Loucy (cell line): ENCODE data around the gene KMT2E.

Source experiments
- H2AFZ ChIP-seq: fragments of 200-600 bp; sonication (generic); 2 replicates; pipeline ENCODE4 v1.6.0; 2016; ENCODE audit warnings: antibody characterized with exemption, mild to moderate bottlenecking, low read length, moderate library complexity
- H3F3A ChIP-seq: fragments of 200-600 bp; 2 replicates; pipeline ENCODE4 v1.6.0; 2016; ENCODE audit warnings: antibody characterized with exemption, low read depth, mild to moderate bottlenecking
- H3K27me3 ChIP-seq: fragments of 200-600 bp; sonication (generic); 2 replicates; pipeline ENCODE4 v1.6.1; 2014; ENCODE audit warnings: low read length, mild to moderate bottlenecking; ENCODE audit not compliant: insufficient read depth, poor library complexity, severe bottlenecking
- H3K36me3 ChIP-seq: fragments of 200-600 bp; sonication (generic); 2 replicates; pipeline ENCODE4 v1.6.1; 2016; ENCODE audit warnings: low read length; ENCODE audit not compliant: insufficient read depth
- H3K4me1 ChIP-seq: fragments of 200-600 bp; sonication (generic); 2 replicates; pipeline ENCODE4 v1.5.1; 2014; ENCODE audit warnings: low read length, mild to moderate bottlenecking; ENCODE audit not compliant: insufficient read depth, poor library complexity, severe bottlenecking
- H3K4me2 ChIP-seq: fragments of 200-600 bp; sonication (generic); 2 replicates; pipeline ENCODE4 v1.6.0; 2014; ENCODE audit warnings: antibody characterized with exemption, low read length, low read depth, mild to moderate bottlenecking; ENCODE audit not compliant: poor library complexity, severe bottlenecking
- H3K4me3 ChIP-seq: fragments of 200-600 bp; sonication (generic); 2 replicates; pipeline ENCODE4 v1.5.1; 2014; ENCODE audit warnings: low read length, mild to moderate bottlenecking, mixed read lengths; ENCODE audit not compliant: poor library complexity, severe bottlenecking
- H3K79me2 ChIP-seq: fragments of 200-600 bp; sonication (generic); 2 replicates; pipeline ENCODE4 v1.6.1; 2014; ENCODE audit warnings: low read length; ENCODE audit not compliant: insufficient read depth
- H3K9ac ChIP-seq: fragments of 200-600 bp; sonication (generic); 2 replicates; pipeline ENCODE4 v1.6.0; 2014; ENCODE audit warnings: mild to moderate bottlenecking, low read depth, low read length, moderate library complexity; ENCODE audit not compliant: poor library complexity, severe bottlenecking
- H3K9me2 ChIP-seq: fragments of 200-600 bp; sonication (generic); replicated peaks from 2 replicates; pipeline ENCODE4 v1.6.1; 2016; ENCODE audit warnings: low read depth, low read length, mixed read lengths
- H3K9me3 ChIP-seq: fragments of 200-600 bp; sonication (generic); 2 replicates; pipeline ENCODE4 v1.6.1; 2014; ENCODE audit warnings: mild to moderate bottlenecking, antibody characterized with exemption, low read length, low read depth; ENCODE audit not compliant: insufficient read depth
- H4K20me1 ChIP-seq: fragments of 200-600 bp; sonication (generic); 2 replicates; pipeline ENCODE4 v1.6.0; 2014; ENCODE audit warnings: antibody characterized with exemption, low read length, mild to moderate bottlenecking; ENCODE audit not compliant: insufficient read depth, poor library complexity, severe bottlenecking
- EZH2phosphoT487 ChIP-seq: fragments of 200-600 bp; IDR thresholded peaks from 2 replicates; pipeline ENCODE4 v1.6.1; 2018; ENCODE audit warnings: antibody characterized with exemption, mild to moderate bottlenecking, moderate library complexity, borderline replicate concordance
- TF ChIP-seq, protein P1 (sequence below): fragments of 200-600 bp; sonication (generic); conservative IDR thresholded peaks from 2 replicates; pipeline ENCODE4 v1.5.1; 2014; ENCODE audit warnings: mild to moderate bottlenecking, antibody characterized with exemption, low read length

KMT2E gene

GRCh38 chr7:105101864-105102263 lies 87.9 kb downstream of the KMT2E start:
- Histone ChIP-seq H3K9me2 (no peaks in the 10 kb centered on the region), H3K4me3 (no peak overlapping the region), H3K4me1 (no peaks in the 10 kb centered on the region), H2AFZ (no peak overlapping the region), H3K79me2 (no peaks in the 10 kb centered on the region; the same call in 1 of the 2 replicates), H3K36me3 (peaks cover 88% of the 10 kb centered on the region), H3K9ac (no peak overlapping the region), H3K27me3 (no peaks in the 10 kb centered on the region), H3F3A (no peaks in the 10 kb centered on the region), H4K20me1 (no peaks in the 10 kb centered on the region), H3K4me2 (no peak overlapping the region), H3K9me3 (no peaks in the 10 kb centered on the region)
- TF ChIP-seq EZH2phosphoT487 = no peak
- TF ChIP-seq, protein P1, sequence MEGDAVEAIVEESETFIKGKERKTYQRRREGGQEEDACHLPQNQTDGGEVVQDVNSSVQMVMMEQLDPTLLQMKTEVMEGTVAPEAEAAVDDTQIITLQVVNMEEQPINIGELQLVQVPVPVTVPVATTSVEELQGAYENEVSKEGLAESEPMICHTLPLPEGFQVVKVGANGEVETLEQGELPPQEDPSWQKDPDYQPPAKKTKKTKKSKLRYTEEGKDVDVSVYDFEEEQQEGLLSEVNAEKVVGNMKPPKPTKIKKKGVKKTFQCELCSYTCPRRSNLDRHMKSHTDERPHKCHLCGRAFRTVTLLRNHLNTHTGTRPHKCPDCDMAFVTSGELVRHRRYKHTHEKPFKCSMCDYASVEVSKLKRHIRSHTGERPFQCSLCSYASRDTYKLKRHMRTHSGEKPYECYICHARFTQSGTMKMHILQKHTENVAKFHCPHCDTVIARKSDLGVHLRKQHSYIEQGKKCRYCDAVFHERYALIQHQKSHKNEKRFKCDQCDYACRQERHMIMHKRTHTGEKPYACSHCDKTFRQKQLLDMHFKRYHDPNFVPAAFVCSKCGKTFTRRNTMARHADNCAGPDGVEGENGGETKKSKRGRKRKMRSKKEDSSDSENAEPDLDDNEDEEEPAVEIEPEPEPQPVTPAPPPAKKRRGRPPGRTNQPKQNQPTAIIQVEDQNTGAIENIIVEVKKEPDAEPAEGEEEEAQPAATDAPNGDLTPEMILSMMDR = no peak

GRCh38 chr7:105102557-105103352 lies 88.8 kb downstream of the KMT2E start:
- no peak overlapping the region for H3K4me3 ChIP-seq
- no peaks in the 10 kb centered on the region for H3F3A ChIP-seq
- peaks cover 87% of the 10 kb centered on the region for H3K36me3 ChIP-seq
- no peaks in the 10 kb centered on the region for H3K9me2 ChIP-seq
- H2AFZ ChIP-seq = no peak overlapping the region
- TF ChIP-seq, protein P1 = no peak
- no peak for TF ChIP-seq EZH2phosphoT487
- no peaks in the 10 kb centered on the region; the same call in 1 of the 2 replicates for H3K79me2 ChIP-seq
- H3K4me2 ChIP-seq = no peak overlapping the region
- no peaks in the 10 kb centered on the region for H3K4me1 ChIP-seq
- H4K20me1 ChIP-seq = no peaks in the 10 kb centered on the region
- no peaks in the 10 kb centered on the region for H3K9me3 ChIP-seq
- H3K27me3 ChIP-seq = no peaks in the 10 kb centered on the region
- no peak overlapping the region for H3K9ac ChIP-seq

DNA sequence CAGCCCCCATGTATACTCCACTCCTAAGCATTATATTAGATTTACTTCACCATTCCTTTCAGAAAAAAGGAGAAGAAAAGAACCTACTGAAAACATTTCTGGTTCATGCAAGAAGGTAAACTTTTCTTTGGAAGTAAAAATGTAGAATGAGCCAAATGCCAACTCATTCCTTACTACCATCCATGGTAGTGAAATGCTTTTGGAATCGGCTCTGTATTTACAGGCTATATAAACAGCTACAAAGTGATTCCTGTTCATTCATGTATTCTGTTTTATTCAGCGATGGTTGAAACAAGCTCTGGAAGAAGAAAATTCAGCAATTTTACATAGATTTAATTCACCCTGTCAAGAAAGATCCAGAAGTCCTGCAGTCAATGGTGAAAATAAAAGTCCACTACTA lies 91.6 kb downstream of the KMT2E start:
- Histone ChIP-seq H3K9ac (no peak overlapping the region), H3K9me3 (no peaks in the 10 kb centered on the region), H3K4me2 (no peak overlapping the region), H2AFZ (no peak overlapping the region), H3K4me3 (no peak overlapping the region), H3K27me3 (no peaks in the 10 kb centered on the region), H3K4me1 (no peaks in the 10 kb centered on the region), H4K20me1 (peaks cover 4% of the 10 kb centered on the region), H3K36me3 (peaks cover 86% of the 10 kb centered on the region), H3F3A (no peaks in the 10 kb centered on the region; the same call in 1 of the 2 replicates), H3K9me2 (no peaks in the 10 kb centered on the region), H3K79me2 (no peaks in the 10 kb centered on the region)
- no peak for TF ChIP-seq EZH2phosphoT487
- TF ChIP-seq, protein P1 = no peak
